ENCODE results near the gene CARMIL1. TPM values are rescaled to one million over a fixed set of nuclear protein-coding genes. Genes with fewer than 3 reads are reported as not detected.

Gene CARMIL1
- total and polyA plus RNA-seq, 2 of the 8 experiments (the other 6 are each of a cell fraction or from before 2014, with no cell fraction given), result 20.3 to 40.4 TPM

- no peak for TF ChIP-seq CHD7 (IDR thresholded peaks at IDR 0.05; ENCODE audit: insufficient replicate concordance, low read length)
- TF ChIP-seq NANOG (IDR thresholded peaks at IDR 0.05; ENCODE audit: insufficient read depth, low read depth, low read length, poor library complexity, severe bottlenecking), result no peak
- no peak for TF ChIP-seq SRF (IDR thresholded peaks at IDR 0.05; ENCODE audit: low read depth, low read length)
- TF ChIP-seq TBP (IDR thresholded peaks at IDR 0.05; ENCODE audit: low read depth, low read length), result no peak
- no peak for TF ChIP-seq TAF1 (IDR thresholded peaks at IDR 0.05; ENCODE audit: low read depth, low read length)
- TF ChIP-seq SUZ12 (IDR thresholded peaks at IDR 0.05; ENCODE audit: low read length), result no peak
- no peak for TF ChIP-seq CBX8 (IDR thresholded peaks at IDR 0.05; ENCODE audit: borderline replicate concordance, low read depth, low read length)
- TF ChIP-seq POU5F1 (IDR thresholded peaks at IDR 0.05; ENCODE audit: low read depth, low read length), result no peak
- no peak for TF ChIP-seq ASH2L (IDR thresholded peaks at IDR 0.05; ENCODE audit: low read length)
- no peak for TF ChIP-seq CHD2 (IDR thresholded peaks at IDR 0.05; ENCODE audit: low read length)
- no peak for TF ChIP-seq RFX5 (IDR thresholded peaks at IDR 0.05; ENCODE audit: borderline replicate concordance, low read depth, low read length)
- no peak for TF ChIP-seq RBBP5 (IDR thresholded peaks at IDR 0.05; ENCODE audit: borderline replicate concordance, low read depth, low read length)
Observed at GRCh38 chr6:25486550-25486949, 207.4 kb downstream of the CARMIL1 start (continued).

Measured in H1 (cell line).